ENCODE measurements around the gene CENPP.
"Not testable (repeated sequence)": the region's sequence is repeated elsewhere in the genome, so short reads cannot be mapped to it uniquely, and the experiment has no call there.

The CENPP gene

GRCh38 chr9:92618633-92619225 lies 293.0 kb downstream of the CENPP start:
- no peak for DNase-seq (ENCODE audit: extremely low spot score)
- no peak for TF ChIP-seq CTCF (IDR thresholded peaks at IDR 0.05; ENCODE audit: control extremely low read depth, extremely low read depth, low read depth, missing control alignments)
- ChIA-PET POLR2A (no interaction called here), CTCF (interaction anchor here (0.9 kb wide), 1 partner anchor 480 kb away, joined by 5 read pairs; no protein-coding TSS in a partner anchor)

GRCh38 chr9:92619601-92620300 lies 294.0 kb downstream of the CENPP start:
- no peak for TF ChIP-seq CTCF (IDR thresholded peaks at IDR 0.05; ENCODE audit: control extremely low read depth, extremely low read depth, low read depth, missing control alignments)
- no peak for DNase-seq (ENCODE audit: extremely low spot score)
- CTCF ChIA-PET, result interaction anchor here (1.0 to 1.4 kb wide), 4 partner anchors 8 to 12 kb away, joined by 3 to 4 read pairs (median 3); no protein-coding TSS in a partner anchor
- POLR2A ChIA-PET, result no interaction called here

GRCh38 chr9:92620845-92621244 lies 295.1 kb downstream of the CENPP start:
- ChIA-PET CTCF (interaction anchor here (1.0 to 1.4 kb wide), 5 partner anchors 8 to 482 kb away, joined by 3 to 4 read pairs (median 3); no protein-coding TSS in a partner anchor), POLR2A (no interaction called here)
- DNase-seq (ENCODE audit: extremely low spot score), result no peak
- no peak for TF ChIP-seq CTCF (IDR thresholded peaks at IDR 0.05; ENCODE audit: control extremely low read depth, extremely low read depth, low read depth, missing control alignments)

- POLR2A ChIA-PET; CTCF ChIA-PET; DNase-seq (ENCODE audit: extremely low spot score): not testable (repeated sequence)
Measured at GRCh38 chr9:92623936-92624335, 298.2 kb downstream of the CENPP start.

- no peak for TF ChIP-seq CTCF (IDR thresholded peaks at IDR 0.05; ENCODE audit: control extremely low read depth, extremely low read depth, low read depth, missing control alignments)
- CTCF ChIA-PET, result interaction anchor here (2.6 kb wide), 1 partner anchor 8 kb away, joined by 7 read pairs; no protein-coding TSS in a partner anchor
- DNase-seq (ENCODE audit: extremely low spot score), result no peak
- POLR2A ChIA-PET, result no interaction called here
Measured at GRCh38 chr9:92626484-92626883, 300.7 kb downstream of the CENPP start.

GRCh38 chr9:92627651-92628050 lies 301.9 kb downstream of the CENPP start:
- POLR2A ChIA-PET, result no interaction called here
- DNase-seq (ENCODE audit: extremely low spot score), result no peak
- CTCF ChIA-PET, result no interaction called here
- no peak for TF ChIP-seq CTCF (IDR thresholded peaks at IDR 0.05; ENCODE audit: control extremely low read depth, extremely low read depth, low read depth, missing control alignments)
